Panc1 (cell line): ENCODE data around the gene NBPF8. TPM values are rescaled to one million over a fixed set of nuclear protein-coding genes. Genes with fewer than 3 reads are reported as not detected.
"Not testable (repeated sequence)": the region's sequence is repeated elsewhere in the genome, so short reads cannot be mapped to it uniquely, and the experiment has no call there.

Source experiments
- ATAC-seq: fragments of 200-7000 bp; cut with Tn5 transposase; 2 replicates; pipeline ENCODE4 v1.9.1; 2020; ENCODE audit warnings: mild to moderate bottlenecking, moderate library complexity
- BruUV-seq: library from RNA; stranded (reverse); fragments of 400-500 nt; replicated peaks from 2 replicates; lab custom pipeline; 2021; lab: Mats Ljungman, UMichigan
- CTCF ChIA-PET: fragments of 300-600 bp; sonication (Branson Sonifier 250); formaldehyde crosslinking; loops from one replicate; lab custom pipeline; 2022; ENCODE audit warnings: antibody characterized with exemption; lab: Charles Lee
- POLR2A ChIA-PET: fragments of 300-600 bp; sonication (Branson Sonifier 250); formaldehyde crosslinking; loops from one replicate; lab custom pipeline; 2022; ENCODE audit warnings: antibody characterized with exemption; lab: Charles Lee
- DNase-seq: peaks from one replicate; pipeline ENCODE4 v3.0.0-alpha.2; 2010; ENCODE audit warnings: low read depth, low spot score
- H3K27ac ChIP-seq: 2 replicates; pipeline ENCODE4 v1.5.1; 2011; ENCODE audit warnings: mild to moderate bottlenecking, low read length, inconsistent platforms
- H3K27me3 ChIP-seq: fragments of 200-500 bp; sonication (Bioruptor generic); 2 replicates; pipeline ENCODE4 v1.6.0; 2014; ENCODE audit warnings: low read length, inconsistent platforms; ENCODE audit not compliant: control insufficient read depth, insufficient read depth
- H3K36me3 ChIP-seq: fragments of 200-500 bp; sonication (Bioruptor generic); 2 replicates; pipeline ENCODE4 v1.5.1; 2014; ENCODE audit warnings: inconsistent platforms, mild to moderate bottlenecking, low read length, moderate library complexity; ENCODE audit not compliant: control insufficient read depth, insufficient read depth
- H3K4me1 ChIP-seq: 2 replicates; pipeline ENCODE4 v1.5.1; 2011; ENCODE audit warnings: inconsistent platforms, mild to moderate bottlenecking, low read length, moderate library complexity; ENCODE audit not compliant: control insufficient read depth, insufficient read depth
- H3K4me3 ChIP-seq, 2 experiments: 2 replicates each; pipeline ENCODE4 v1.5.1; 2011 to 2012; ENCODE audit warnings: low read depth in 2 of 2, low read length in 2 of 2, mild to moderate bottlenecking in 2 of 2, inconsistent platforms in 1 of 2, moderate library complexity in 1 of 2
- H3K9me3 ChIP-seq: fragments of 200-500 bp; sonication (Bioruptor generic); 2 replicates; pipeline ENCODE4 v1.5.1; 2014; ENCODE audit warnings: low read depth, mild to moderate bottlenecking, inconsistent platforms, low read length, moderate library complexity; ENCODE audit not compliant: control insufficient read depth, insufficient read depth
- CTCF ChIP-seq: fragments of 450-650 bp; IDR thresholded peaks from 2 replicates; pipeline ENCODE4 v1.5.1; 2017; ENCODE audit warnings: mild to moderate bottlenecking
- SIN3A ChIP-seq: IDR thresholded peaks from 2 replicates; pipeline ENCODE4 v1.6.1; 2012; ENCODE audit warnings: low read depth, mild to moderate bottlenecking, low read length, moderate library complexity, borderline replicate concordance; ENCODE audit not compliant: insufficient read depth
- in situ Hi-C: cut with HindIII; loops from 2 replicates; pipeline ENCODE4 v1.10.0; 2016; ENCODE audit warnings: low sequenced_read_pairs, low pct_unique_long_range_greater_than_20kb
- intact Hi-C: fragments of 100-400 bp; cut with micrococcal nuclease; formaldehyde crosslinking; loops from one replicate; pipeline ENCODE4 v1.10.0; 2022; ENCODE audit not compliant: unreplicated experiment
- total RNA-seq: library from RNA; stranded (reverse); gene quantifications from one replicate; pipeline ENCODE4 v1.2.1, GENCODE V29; 2021; ENCODE audit not compliant: unreplicated experiment

NBPF8 gene
- total RNA-seq, 1 experiment from 2014 or later: 22.3 TPM

GRCh38 chr1:120393316-120394232 lies 21.3 kb upstream of the NBPF8 start:
- CTCF ChIA-PET, DNase-seq, BruUV-seq, intact Hi-C loops, H3K27me3 ChIP-seq, H3K9me3 ChIP-seq, in situ Hi-C loops, H3K36me3 ChIP-seq, POLR2A ChIA-PET, H3K4me3 ChIP-seq, H3K27ac ChIP-seq, H3K4me1 ChIP-seq: not testable (repeated sequence)
- TF ChIP-seq CTCF: peak; percentile 57
- peak; percentile 79 for ATAC-seq

- BruUV-seq, H3K9me3 ChIP-seq, H3K36me3 ChIP-seq, DNase-seq, H3K4me3 ChIP-seq, CTCF ChIA-PET, H3K27me3 ChIP-seq, in situ Hi-C loops, H3K4me1 ChIP-seq, H3K27ac ChIP-seq, ATAC-seq, intact Hi-C loops, POLR2A ChIA-PET: not testable (repeated sequence)
These were observed 9.5 kb upstream of the NBPF8 start for GRCh38 chr1:120405348-120405747.

GRCh38 chr1:120414451-120414850 lies 384 bp upstream of the NBPF8 start:
- H3K27ac ChIP-seq, H3K27me3 ChIP-seq, in situ Hi-C loops, H3K36me3 ChIP-seq, H3K9me3 ChIP-seq, H3K4me1 ChIP-seq, POLR2A ChIA-PET, CTCF ChIA-PET, BruUV-seq, intact Hi-C loops, DNase-seq: not testable (repeated sequence)
- H3K4me3 ChIP-seq: peak overlapping the region; percentile 55 to 75
- ATAC-seq: peak; percentile 9; the same call in 1 of the 2 replicates

GRCh38 chr1:120415492-120415961 lies 692 bp downstream of the NBPF8 start:
- Histone ChIP-seq H3K4me3 (peak overlapping the region; percentile 55 to 75), H3K27ac (peak overlapping the region; percentile 64)
- in situ Hi-C loops, H3K9me3 ChIP-seq, H3K4me1 ChIP-seq, H3K27me3 ChIP-seq, POLR2A ChIA-PET, intact Hi-C loops, H3K36me3 ChIP-seq, CTCF ChIA-PET: not testable (repeated sequence)
- BruUV-seq: TSS peak; percentile 73
- TF ChIP-seq SIN3A: 0 out of 2 replicates have a peak, but pooled peaks have one; percentile 55
- ATAC-seq (peak; percentile 85), DNase-seq (peak; percentile 22)

GRCh38 chr1:120425063-120425462 lies 10.2 kb downstream of the NBPF8 start:
- POLR2A ChIA-PET, H3K4me3 ChIP-seq, H3K9me3 ChIP-seq, ATAC-seq, H3K4me1 ChIP-seq, H3K27me3 ChIP-seq, DNase-seq, H3K27ac ChIP-seq, BruUV-seq, CTCF ChIA-PET, in situ Hi-C loops, H3K36me3 ChIP-seq, intact Hi-C loops: not testable (repeated sequence)

- in situ Hi-C loops, H3K27me3 ChIP-seq, H3K27ac ChIP-seq, CTCF ChIA-PET, ATAC-seq, BruUV-seq, H3K4me1 ChIP-seq, POLR2A ChIA-PET, H3K4me3 ChIP-seq, DNase-seq, intact Hi-C loops, H3K9me3 ChIP-seq, H3K36me3 ChIP-seq: not testable (repeated sequence)
These were observed 16.8 kb downstream of the NBPF8 start for GRCh38 chr1:120431626-120432025.
